Smooth muscle cell (in vitro differentiated cells): ENCODE data around the gene KRTAP10-6. TPM values are rescaled to one million over a fixed set of nuclear protein-coding genes. Genes with fewer than 3 reads are reported as not detected.
"Not testable (repeated sequence)": the region's sequence is repeated elsewhere in the genome, so short reads cannot be mapped to it uniquely, and the experiment has no call there.

ENCODE experiments used
- DNase-seq: peaks from one replicate; lab custom pipeline; 2025; ENCODE audit not compliant: unreplicated experiment; lab: John Stamatoyannopoulos, UW
- H2AFZ ChIP-seq: fragments of 200-600 bp; sonication (generic); 2 replicates; pipeline ENCODE4 v1.6.0; 2016; ENCODE audit warnings: antibody characterized with exemption, low read depth, mild to moderate bottlenecking
- H3F3A ChIP-seq: fragments of 200-600 bp; sonication (generic); 2 replicates; pipeline ENCODE4 v1.6.0; 2017; ENCODE audit warnings: antibody characterized with exemption, low read depth
- H3K27ac ChIP-seq: fragments of 200-600 bp; sonication (generic); 2 replicates; pipeline ENCODE4 v1.5.1; 2016; ENCODE audit warnings: low read depth, mild to moderate bottlenecking
- H3K27me3 ChIP-seq: fragments of 200-600 bp; sonication (generic); 2 replicates; pipeline ENCODE4 v1.6.1; 2016; ENCODE audit warnings: low read depth, mild to moderate bottlenecking
- H3K36me3 ChIP-seq: fragments of 200-600 bp; sonication (generic); 2 replicates; pipeline ENCODE4 v1.5.1; 2016; ENCODE audit warnings: low read depth
- H3K4me1 ChIP-seq: fragments of 200-600 bp; sonication (generic); 2 replicates; pipeline ENCODE4 v1.5.1; 2016; ENCODE audit warnings: low read depth
- H3K4me2 ChIP-seq: fragments of 200-600 bp; sonication (generic); 2 replicates; pipeline ENCODE4 v1.6.0; 2016; ENCODE audit warnings: mild to moderate bottlenecking
- H3K4me3 ChIP-seq: fragments of 200-600 bp; sonication (generic); 2 replicates; pipeline ENCODE4 v1.5.1; 2016; ENCODE audit warnings: mild to moderate bottlenecking
- H3K79me2 ChIP-seq: fragments of 200-600 bp; sonication (generic); 2 replicates; pipeline ENCODE4 v1.6.0; 2016; ENCODE audit warnings: low read depth, mild to moderate bottlenecking
- H3K9ac ChIP-seq: fragments of 200-600 bp; sonication (generic); 2 replicates; pipeline ENCODE4 v1.6.0; 2016; ENCODE audit warnings: low read depth
- H3K9me3 ChIP-seq: fragments of 200-600 bp; sonication (generic); replicated peaks from 2 replicates; pipeline ENCODE4 v1.5.1; 2016; ENCODE audit warnings: low read depth
- H4K20me1 ChIP-seq: fragments of 200-600 bp; sonication (generic); 2 replicates; pipeline ENCODE4 v1.6.0; 2016; ENCODE audit warnings: low read depth
- WGBS: methylation state at CpG from one replicate; pipeline ENCODE4 v1.1.7; 2016; ENCODE audit warnings: low lambda C conversion rate; 5-methylcytosine and 5-hydroxymethylcytosine counted together
- polyA plus RNA-seq: library from polyadenylated mRNA; unstranded; fragments of >200 nt; fragmentation: Nextera tagmentation; extraction: Ambion mirVana; gene quantifications from 2 replicates; pipeline ENCODE4 v1.2.1, GENCODE V29; 2016
- total RNA-seq: library from RNA; depleted of rRNA; stranded (reverse); fragments of >200 nt; gene quantifications from 2 replicates; pipeline ENCODE4 v1.2.3, GENCODE V29; 2014
- TF ChIP-seq, protein P1 (sequence below): fragments of 200-600 bp; sonication (generic); IDR thresholded peaks from 2 replicates; pipeline ENCODE4 v1.5.1; 2017; ENCODE audit warnings: borderline replicate concordance, mild to moderate bottlenecking, antibody characterized with exemption; ENCODE audit not compliant: insufficient read depth, poor library complexity, severe bottlenecking

Gene KRTAP10-6
- total and polyA plus RNA-seq, 2 experiments from 2014 or later: 0.38 TPM; not detected in 1

DNA sequence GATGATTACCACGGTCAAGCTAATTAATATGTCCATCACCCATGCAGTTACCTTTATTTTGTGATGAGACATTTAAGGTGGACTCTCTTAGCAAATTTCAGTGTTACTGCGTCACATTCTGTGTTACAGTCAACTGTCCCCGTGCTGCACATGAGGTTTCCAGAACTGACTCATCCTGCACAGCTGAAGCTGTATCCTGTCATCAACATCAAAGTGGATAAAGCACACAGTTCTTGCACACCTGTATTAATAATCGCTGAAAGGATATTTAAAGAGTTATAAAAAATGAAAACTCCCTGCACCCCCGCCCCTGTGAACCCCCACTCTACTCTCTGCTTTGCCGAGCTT, 8.5 kb downstream of the KRTAP10-6 start:
- no peak overlapping the region for H3K9ac ChIP-seq
- 81% methylated on average over 6 of the region's 6 CpGs for WGBS
- no peak overlapping the region for H2AFZ ChIP-seq
- H3K27me3 ChIP-seq: no peaks in the 10 kb centered on the region
- no peaks in the 10 kb centered on the region for H4K20me1 ChIP-seq
- H3K4me1 ChIP-seq: peaks cover 3% of the 10 kb centered on the region
- TF ChIP-seq, protein P1, sequence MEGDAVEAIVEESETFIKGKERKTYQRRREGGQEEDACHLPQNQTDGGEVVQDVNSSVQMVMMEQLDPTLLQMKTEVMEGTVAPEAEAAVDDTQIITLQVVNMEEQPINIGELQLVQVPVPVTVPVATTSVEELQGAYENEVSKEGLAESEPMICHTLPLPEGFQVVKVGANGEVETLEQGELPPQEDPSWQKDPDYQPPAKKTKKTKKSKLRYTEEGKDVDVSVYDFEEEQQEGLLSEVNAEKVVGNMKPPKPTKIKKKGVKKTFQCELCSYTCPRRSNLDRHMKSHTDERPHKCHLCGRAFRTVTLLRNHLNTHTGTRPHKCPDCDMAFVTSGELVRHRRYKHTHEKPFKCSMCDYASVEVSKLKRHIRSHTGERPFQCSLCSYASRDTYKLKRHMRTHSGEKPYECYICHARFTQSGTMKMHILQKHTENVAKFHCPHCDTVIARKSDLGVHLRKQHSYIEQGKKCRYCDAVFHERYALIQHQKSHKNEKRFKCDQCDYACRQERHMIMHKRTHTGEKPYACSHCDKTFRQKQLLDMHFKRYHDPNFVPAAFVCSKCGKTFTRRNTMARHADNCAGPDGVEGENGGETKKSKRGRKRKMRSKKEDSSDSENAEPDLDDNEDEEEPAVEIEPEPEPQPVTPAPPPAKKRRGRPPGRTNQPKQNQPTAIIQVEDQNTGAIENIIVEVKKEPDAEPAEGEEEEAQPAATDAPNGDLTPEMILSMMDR: no peak
- no peak overlapping the region for H3K4me2 ChIP-seq
- no peaks in the 10 kb centered on the region for H3K79me2 ChIP-seq
- H3K4me3 ChIP-seq: no peak overlapping the region
- peaks cover 9% of the 10 kb centered on the region for H3K9me3 ChIP-seq
- DNase-seq: no peak
- H3K36me3 ChIP-seq: no peaks in the 10 kb centered on the region
- no peaks in the 10 kb centered on the region for H3F3A ChIP-seq
- H3K27ac ChIP-seq: no peak overlapping the region

DNA sequence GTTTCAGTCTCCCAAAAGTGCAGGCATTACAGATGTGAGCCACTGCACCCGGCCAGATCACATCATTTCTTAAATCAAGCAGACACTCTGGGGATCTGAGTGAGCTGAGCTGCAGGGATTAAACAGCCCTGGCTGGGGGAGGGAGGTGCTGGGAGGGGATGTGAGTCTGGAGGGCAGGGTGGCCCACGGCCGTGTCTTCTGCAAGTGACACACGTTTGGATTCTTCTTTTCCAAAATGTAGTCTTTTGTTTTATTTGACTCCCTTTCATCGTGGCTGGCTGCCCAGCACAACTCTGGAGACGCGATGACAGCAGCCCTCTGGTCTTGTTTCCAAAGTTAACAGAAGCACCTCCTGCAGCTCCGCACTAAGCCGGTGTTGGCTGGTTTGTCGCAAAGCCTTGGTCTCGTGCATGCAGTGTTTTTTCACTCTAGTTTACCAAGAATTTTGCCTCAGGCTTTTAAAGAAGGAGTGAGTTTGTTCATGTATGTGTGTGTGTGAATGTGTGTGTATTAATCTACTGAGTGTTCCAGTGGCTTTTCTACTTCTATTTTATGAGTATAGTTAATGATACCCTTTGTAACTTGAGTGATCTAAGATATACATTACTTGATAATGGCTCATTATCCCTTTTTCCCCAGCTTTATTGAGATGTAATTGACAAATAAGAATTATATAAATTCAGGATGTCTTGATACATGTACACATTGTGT, 9.1 kb downstream of the KRTAP10-6 start:
- 35% methylated on average over 11 of the region's 11 CpGs for WGBS
- no peak overlapping the region for H3K27ac ChIP-seq
- no peaks in the 10 kb centered on the region for H3K36me3 ChIP-seq
- H3K4me1 ChIP-seq: peaks cover 3% of the 10 kb centered on the region
- peaks cover 9% of the 10 kb centered on the region for H3K9me3 ChIP-seq
- no peak overlapping the region for H3K4me3 ChIP-seq
- no peaks in the 10 kb centered on the region for H3F3A ChIP-seq
- no peaks in the 10 kb centered on the region for H4K20me1 ChIP-seq
- H3K9ac ChIP-seq: no peak overlapping the region
- TF ChIP-seq, protein P1: no peak
- no peak overlapping the region for H3K4me2 ChIP-seq
- H2AFZ ChIP-seq: no peak overlapping the region
- DNase-seq: no peak
- H3K79me2 ChIP-seq: no peaks in the 10 kb centered on the region
- no peaks in the 10 kb centered on the region for H3K27me3 ChIP-seq

DNA sequence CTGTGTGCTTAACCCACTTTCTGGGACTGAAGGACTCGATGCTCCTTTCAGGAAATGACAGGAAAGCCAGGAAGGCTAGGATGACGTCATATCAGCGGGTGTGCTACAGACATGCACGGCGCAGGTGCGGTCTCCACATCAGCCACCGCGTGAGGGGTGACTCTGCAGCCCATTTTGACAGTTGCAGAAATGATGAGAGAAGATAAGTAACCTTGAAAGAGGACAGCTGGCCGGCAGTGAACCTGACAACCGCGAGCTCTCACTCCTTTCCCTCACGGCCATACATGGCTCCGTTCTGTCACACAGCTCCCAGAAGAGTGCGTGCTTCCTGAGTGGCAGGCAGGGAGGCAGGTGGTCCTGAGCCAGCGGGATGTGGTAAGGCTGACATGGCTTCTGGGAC, 10.2 kb downstream of the KRTAP10-6 start:
- TF ChIP-seq, protein P1: no peak
- Histone ChIP-seq H3K4me1 (peaks cover 3% of the 10 kb centered on the region), H3K4me3 (no peak overlapping the region), H3K27ac (no peak overlapping the region), H3K36me3 (no peaks in the 10 kb centered on the region), H3F3A (no peaks in the 10 kb centered on the region), H3K9me3 (peaks cover 12% of the 10 kb centered on the region), H4K20me1 (no peaks in the 10 kb centered on the region), H2AFZ (no peak overlapping the region), H3K4me2 (no peak overlapping the region), H3K27me3 (no peaks in the 10 kb centered on the region), H3K79me2 (no peaks in the 10 kb centered on the region), H3K9ac (no peak overlapping the region)
- DNase-seq: no peak
- 80% methylated on average over 15 of the region's 15 CpGs for WGBS

DNA sequence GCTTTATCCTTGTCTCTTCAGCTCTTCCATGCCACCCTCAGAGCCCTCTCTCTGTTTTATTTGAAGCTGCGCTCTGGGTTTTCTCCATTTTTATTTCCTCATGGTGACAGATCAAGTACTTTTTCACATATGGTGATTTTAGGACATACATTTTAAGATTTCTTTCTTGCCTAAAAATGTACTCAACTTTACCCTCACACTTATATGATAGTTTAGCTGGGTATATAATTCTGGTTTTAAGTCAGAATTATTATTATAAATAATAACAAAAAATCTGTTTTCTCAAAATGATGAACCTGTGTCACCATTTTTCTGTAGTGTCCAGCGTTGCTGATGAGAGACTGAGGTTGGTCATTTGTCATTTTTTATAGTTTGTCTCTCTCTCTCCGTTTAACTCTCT, 11.1 kb downstream of the KRTAP10-6 start:
- Histone ChIP-seq H3K4me2 (no peak overlapping the region), H3K9ac (no peak overlapping the region), H3K27ac (no peak overlapping the region), H3K4me1 (peaks cover 3% of the 10 kb centered on the region), H3K79me2 (no peaks in the 10 kb centered on the region), H3F3A (no peaks in the 10 kb centered on the region), H3K9me3 (peaks cover 17% of the 10 kb centered on the region), H3K27me3 (no peaks in the 10 kb centered on the region), H4K20me1 (no peaks in the 10 kb centered on the region), H3K36me3 (no peaks in the 10 kb centered on the region), H3K4me3 (no peak overlapping the region), H2AFZ (no peak overlapping the region)
- no peak for DNase-seq
- TF ChIP-seq, protein P1: no peak
- WGBS: 91% methylated on average over 3 of the region's 3 CpGs

DNA sequence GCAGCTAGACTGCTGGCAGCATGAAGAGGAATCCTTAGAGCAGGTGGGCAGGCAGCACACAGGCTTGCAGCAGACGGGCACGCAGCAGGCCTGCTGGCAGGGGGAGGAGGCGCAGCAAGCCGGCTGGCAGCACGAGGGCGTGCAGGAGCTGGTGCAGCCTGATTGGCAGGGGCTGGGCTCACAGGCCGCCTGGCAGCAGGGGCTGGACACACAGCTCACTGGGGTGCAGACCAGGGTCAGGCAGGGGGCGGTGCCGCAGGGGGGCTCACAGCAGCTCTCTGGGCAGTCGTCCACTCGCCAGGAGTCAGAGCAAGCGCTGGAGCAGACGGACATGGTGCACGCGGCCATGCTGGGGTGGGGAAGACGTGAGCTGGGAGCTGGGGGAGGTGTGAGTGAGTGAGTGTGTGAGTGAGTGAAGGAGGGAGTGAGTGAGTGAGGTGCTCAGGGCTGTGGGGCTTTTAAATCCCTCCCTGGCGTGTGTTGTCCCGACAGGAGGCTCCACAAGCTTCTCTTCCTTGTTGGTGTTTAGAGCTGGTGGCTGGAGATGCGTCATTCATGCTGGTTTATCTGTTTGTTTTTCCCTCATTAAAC, 12.0 kb downstream of the KRTAP10-6 start, which contains the start of gene KRTAP10-5:
Gene KRTAP10-5, minus strand, starts transcription at position 374 of the 591 bp plus-strand sequence. Its CDS starts 26 bp downstream, at position 348.
- H4K20me1 ChIP-seq, DNase-seq, H3K79me2 ChIP-seq, H2AFZ ChIP-seq, H3K27me3 ChIP-seq, H3K9ac ChIP-seq, H3K4me2 ChIP-seq, H3K4me1 ChIP-seq, H3F3A ChIP-seq, H3K36me3 ChIP-seq, H3K27ac ChIP-seq, H3K4me3 ChIP-seq: not testable (repeated sequence)
- H3K9me3 ChIP-seq: peaks cover 17% of the 10 kb centered on the region
- 82% methylated on average over 19 of the region's 19 CpGs for WGBS
